ENCODE measurements around the gene KRT32.

DNA sequence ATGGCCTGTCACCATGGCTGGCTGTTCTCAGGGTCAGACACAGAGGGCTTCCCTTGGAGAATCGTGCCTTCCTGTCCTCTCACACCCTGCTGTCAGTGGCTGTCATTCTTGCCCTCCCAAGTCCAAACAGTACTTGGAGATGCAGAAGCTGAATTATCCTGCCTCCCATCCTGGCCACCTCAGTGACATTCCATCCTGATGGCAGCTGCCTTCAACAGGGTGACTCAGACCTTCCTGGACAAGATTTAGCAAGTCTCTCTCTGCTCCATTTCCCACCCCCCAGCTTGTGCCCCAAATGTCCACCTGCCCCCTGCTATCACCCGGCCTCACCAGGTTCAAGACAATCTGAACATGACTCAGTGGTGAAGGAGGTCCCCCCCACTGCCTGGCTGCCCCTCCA lies 27.3 kb upstream of the KRT32 start:
- TF ChIP-seq, protein P1, sequence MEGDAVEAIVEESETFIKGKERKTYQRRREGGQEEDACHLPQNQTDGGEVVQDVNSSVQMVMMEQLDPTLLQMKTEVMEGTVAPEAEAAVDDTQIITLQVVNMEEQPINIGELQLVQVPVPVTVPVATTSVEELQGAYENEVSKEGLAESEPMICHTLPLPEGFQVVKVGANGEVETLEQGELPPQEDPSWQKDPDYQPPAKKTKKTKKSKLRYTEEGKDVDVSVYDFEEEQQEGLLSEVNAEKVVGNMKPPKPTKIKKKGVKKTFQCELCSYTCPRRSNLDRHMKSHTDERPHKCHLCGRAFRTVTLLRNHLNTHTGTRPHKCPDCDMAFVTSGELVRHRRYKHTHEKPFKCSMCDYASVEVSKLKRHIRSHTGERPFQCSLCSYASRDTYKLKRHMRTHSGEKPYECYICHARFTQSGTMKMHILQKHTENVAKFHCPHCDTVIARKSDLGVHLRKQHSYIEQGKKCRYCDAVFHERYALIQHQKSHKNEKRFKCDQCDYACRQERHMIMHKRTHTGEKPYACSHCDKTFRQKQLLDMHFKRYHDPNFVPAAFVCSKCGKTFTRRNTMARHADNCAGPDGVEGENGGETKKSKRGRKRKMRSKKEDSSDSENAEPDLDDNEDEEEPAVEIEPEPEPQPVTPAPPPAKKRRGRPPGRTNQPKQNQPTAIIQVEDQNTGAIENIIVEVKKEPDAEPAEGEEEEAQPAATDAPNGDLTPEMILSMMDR (IDR thresholded peaks at IDR 0.05) = no peak
- no peak for TF ChIP-seq POLR2A (IDR thresholded peaks at IDR 0.05)

All from esophagus squamous epithelium (tissue), 4 donors.